ENCODE measurements around the gene WHRN.

The WHRN gene

DNA sequence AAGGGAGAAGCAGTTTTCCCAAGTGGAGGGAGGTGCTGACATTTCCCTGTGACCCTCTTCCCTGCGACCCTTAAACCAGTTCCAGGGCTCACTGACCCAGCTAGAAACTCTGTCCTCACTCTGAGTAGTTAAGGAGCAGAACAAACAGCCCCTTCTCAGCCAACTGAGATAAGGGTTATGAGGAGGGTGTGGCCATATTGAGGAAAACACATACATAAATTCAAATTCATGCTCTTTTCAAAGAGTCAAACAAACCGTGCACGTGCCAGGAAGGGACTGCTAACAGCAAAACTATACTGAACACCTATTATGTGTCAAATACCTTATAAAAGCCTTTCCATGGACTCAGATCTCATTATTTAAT, 112.5 kb downstream of the WHRN start:
- Histone ChIP-seq H3K9me3 (ENCODE audit: insufficient read depth, low read length) (no peaks in the 10 kb centered on the region), H3K4me1 (ENCODE audit: insufficient read depth, insufficient read length) (peaks cover 19% of the 10 kb centered on the region), H3K9ac (ENCODE audit: insufficient read length, low read depth) (no peak overlapping the region), H3K36me3 (ENCODE audit: insufficient read depth, insufficient read length, low read length) (no peaks in the 10 kb centered on the region), H3K27me3 (ENCODE audit: insufficient read depth, insufficient read length) (no peaks in the 10 kb centered on the region), H3K4me3 (ENCODE audit: insufficient read length, low read depth) (no peak overlapping the region)
- no peak for DNase-seq (ENCODE audit: low read depth, low spot score)
- no peak for TF ChIP-seq SUZ12 (IDR thresholded peaks at IDR 0.05; ENCODE audit: extremely low read depth, insufficient read depth, insufficient read length)
- no peak for TF ChIP-seq ZNF274 (IDR thresholded peaks at IDR 0.05; ENCODE audit: low read depth, low read length)
- no peak for TF ChIP-seq YY1 (IDR thresholded peaks at IDR 0.05; ENCODE audit: insufficient read depth, insufficient read length)

DNA sequence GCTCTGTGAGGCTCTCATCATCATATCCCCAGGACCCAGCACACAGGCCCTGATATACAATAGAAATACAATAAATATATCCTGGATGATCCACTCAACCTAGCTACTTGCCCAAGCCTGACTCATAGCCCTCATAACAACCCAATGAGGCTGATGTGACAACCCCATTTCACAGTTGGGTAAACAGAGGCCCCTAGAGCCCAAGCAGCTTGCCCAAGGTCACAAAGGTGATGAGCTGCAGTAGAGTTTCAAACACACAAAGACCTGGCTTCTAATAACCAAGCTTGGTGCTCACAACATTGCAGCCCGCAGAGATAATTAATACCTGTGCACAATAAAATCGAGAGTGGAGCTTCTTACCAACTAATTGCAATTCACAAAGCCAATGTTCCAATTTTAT, 114.3 kb downstream of the WHRN start:
- Histone ChIP-seq H3K9me3 (ENCODE audit: insufficient read depth, low read length) (no peaks in the 10 kb centered on the region), H3K36me3 (ENCODE audit: insufficient read depth, insufficient read length, low read length) (no peaks in the 10 kb centered on the region), H3K4me3 (ENCODE audit: insufficient read length, low read depth) (no peak overlapping the region), H3K9ac (ENCODE audit: insufficient read length, low read depth) (no peak overlapping the region), H3K4me1 (ENCODE audit: insufficient read depth, insufficient read length) (peaks cover 25% of the 10 kb centered on the region), H3K27me3 (ENCODE audit: insufficient read depth, insufficient read length) (no peaks in the 10 kb centered on the region)
- TF ChIP-seq YY1 (IDR thresholded peaks at IDR 0.05; ENCODE audit: insufficient read depth, insufficient read length) (no peak), SUZ12 (IDR thresholded peaks at IDR 0.05; ENCODE audit: extremely low read depth, insufficient read depth, insufficient read length) (no peak), ZNF274 (IDR thresholded peaks at IDR 0.05; ENCODE audit: low read depth, low read length) (no peak)
- DNase-seq (ENCODE audit: low read depth, low spot score) = no peak

DNA sequence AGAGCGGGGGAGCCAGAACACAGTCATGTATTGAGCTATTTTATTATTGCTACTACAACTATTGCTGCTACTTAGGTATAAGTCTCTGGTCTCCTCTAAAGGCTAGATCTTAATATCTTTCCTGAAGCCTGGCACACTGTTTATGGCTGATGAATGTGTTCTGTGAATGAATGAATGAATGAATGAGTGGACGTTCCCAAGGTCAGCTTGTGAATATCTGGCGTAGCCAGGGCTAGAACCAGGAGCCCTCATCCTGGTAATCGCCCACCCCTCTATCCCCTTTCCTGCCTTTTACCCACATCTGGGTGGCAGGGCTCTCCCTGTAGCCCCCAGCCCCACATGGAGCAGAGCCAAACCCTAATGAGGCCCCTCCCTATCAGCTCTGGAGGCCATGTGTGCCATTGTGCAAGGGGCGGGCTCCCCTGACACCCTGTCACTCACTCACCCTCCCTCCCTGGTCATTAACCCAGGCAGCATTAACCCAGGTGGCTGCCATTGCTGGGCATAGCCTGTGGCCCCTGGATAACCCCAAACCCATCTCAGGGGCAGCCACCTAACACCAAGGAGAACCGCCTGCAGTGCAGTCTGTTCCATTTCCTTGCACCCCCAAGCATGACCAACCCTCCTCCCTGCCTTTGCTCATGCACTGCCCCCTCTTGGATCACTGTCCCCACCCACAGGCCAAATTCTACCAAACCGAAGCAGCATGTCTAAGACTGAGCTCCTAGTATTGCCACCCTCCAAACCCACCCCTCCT, 115.5 kb downstream of the WHRN start:
- Histone ChIP-seq H3K27me3 (ENCODE audit: insufficient read depth, insufficient read length) (no peaks in the 10 kb centered on the region), H3K4me3 (ENCODE audit: insufficient read length, low read depth) (no peak overlapping the region), H3K4me1 (ENCODE audit: insufficient read depth, insufficient read length) (peaks cover 32% of the 10 kb centered on the region), H3K9ac (ENCODE audit: insufficient read length, low read depth) (no peak overlapping the region), H3K9me3 (ENCODE audit: insufficient read depth, low read length) (no peaks in the 10 kb centered on the region), H3K36me3 (ENCODE audit: insufficient read depth, insufficient read length, low read length) (no peaks in the 10 kb centered on the region)
- DNase-seq (ENCODE audit: low read depth, low spot score) = no peak
- TF ChIP-seq SUZ12 (IDR thresholded peaks at IDR 0.05; ENCODE audit: extremely low read depth, insufficient read depth, insufficient read length) = no peak
- no peak for TF ChIP-seq ZNF274 (IDR thresholded peaks at IDR 0.05; ENCODE audit: low read depth, low read length)
- TF ChIP-seq YY1 (IDR thresholded peaks at IDR 0.05; ENCODE audit: insufficient read depth, insufficient read length) = no peak

DNA sequence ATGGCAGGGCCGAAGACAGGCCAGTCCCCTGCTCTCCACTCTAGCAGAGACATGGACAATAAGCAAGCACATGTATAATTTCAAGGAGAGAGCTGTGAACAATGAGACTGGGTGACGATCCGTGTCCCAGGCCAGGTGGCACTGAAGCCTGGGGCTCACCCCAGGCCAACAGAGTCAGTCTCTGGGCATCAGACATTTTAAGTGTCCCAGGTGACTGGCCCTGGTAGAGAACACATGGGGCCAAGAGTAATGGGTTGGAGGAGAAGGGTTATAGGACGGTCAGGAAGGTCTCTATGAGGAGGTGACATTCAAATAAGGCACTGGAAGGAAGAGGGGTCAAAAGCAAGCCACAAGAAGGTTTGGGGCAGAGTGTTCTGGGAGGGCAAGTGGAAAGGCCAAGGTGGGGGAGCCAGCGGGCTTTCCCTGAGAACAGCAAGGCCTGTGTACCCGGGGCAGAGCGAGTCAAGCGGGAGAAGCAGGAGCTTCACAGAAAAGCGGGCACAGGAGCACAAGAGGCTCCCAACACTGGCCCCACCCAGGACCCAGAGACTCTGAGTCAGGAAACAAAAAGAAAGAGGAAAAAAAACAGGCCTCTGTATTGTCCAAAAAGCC, 116.4 kb downstream of the WHRN start:
- Histone ChIP-seq H3K27me3 (ENCODE audit: insufficient read depth, insufficient read length) (no peaks in the 10 kb centered on the region), H3K4me1 (ENCODE audit: insufficient read depth, insufficient read length) (peaks cover 32% of the 10 kb centered on the region), H3K9ac (ENCODE audit: insufficient read length, low read depth) (peak overlapping the region; percentile 75), H3K36me3 (ENCODE audit: insufficient read depth, insufficient read length, low read length) (no peaks in the 10 kb centered on the region), H3K9me3 (ENCODE audit: insufficient read depth, low read length) (no peaks in the 10 kb centered on the region), H3K4me3 (ENCODE audit: insufficient read length, low read depth) (no peak overlapping the region)
- DNase-seq (ENCODE audit: low read depth, low spot score) = no peak
- TF ChIP-seq ZNF274 (IDR thresholded peaks at IDR 0.05; ENCODE audit: low read depth, low read length) (no peak), SUZ12 (IDR thresholded peaks at IDR 0.05; ENCODE audit: extremely low read depth, insufficient read depth, insufficient read length) (no peak), YY1 (IDR thresholded peaks at IDR 0.05; ENCODE audit: insufficient read depth, insufficient read length) (no peak)

DNA sequence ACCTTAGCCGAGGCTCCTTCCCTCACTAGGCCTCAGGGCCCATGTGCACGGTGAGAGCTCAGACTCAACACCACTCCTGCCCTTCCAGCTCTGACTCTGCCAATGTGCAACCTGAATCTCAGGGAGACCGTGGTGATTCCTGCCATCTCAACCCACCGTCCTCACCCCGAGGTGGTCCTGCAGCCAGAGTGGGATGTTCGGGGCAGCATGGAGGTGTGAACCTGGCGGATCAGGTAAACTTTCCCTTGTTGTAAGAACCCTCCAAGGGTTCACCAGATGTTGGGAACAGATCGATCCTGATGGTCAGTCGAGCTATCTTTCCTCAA, 117.0 kb downstream of the WHRN start:
- H3K9ac ChIP-seq (ENCODE audit: insufficient read length, low read depth) = peak overlapping the region; percentile 75
- H3K4me3 ChIP-seq (ENCODE audit: insufficient read length, low read depth) = peak overlapping the region; percentile 39
- DNase-seq (ENCODE audit: low read depth, low spot score) = no peak
- H3K27me3 ChIP-seq (ENCODE audit: insufficient read depth, insufficient read length) = no peaks in the 10 kb centered on the region
- TF ChIP-seq ZNF274 (IDR thresholded peaks at IDR 0.05; ENCODE audit: low read depth, low read length) = no peak
- no peak for TF ChIP-seq YY1 (IDR thresholded peaks at IDR 0.05; ENCODE audit: insufficient read depth, insufficient read length)
- TF ChIP-seq SUZ12 (IDR thresholded peaks at IDR 0.05; ENCODE audit: extremely low read depth, insufficient read depth, insufficient read length) = no peak
- peaks cover 35% of the 10 kb centered on the region for H3K4me1 ChIP-seq (ENCODE audit: insufficient read depth, insufficient read length)
- H3K36me3 ChIP-seq (ENCODE audit: insufficient read depth, insufficient read length, low read length) = no peaks in the 10 kb centered on the region
- H3K9me3 ChIP-seq (ENCODE audit: insufficient read depth, low read length) = no peaks in the 10 kb centered on the region

DNA sequence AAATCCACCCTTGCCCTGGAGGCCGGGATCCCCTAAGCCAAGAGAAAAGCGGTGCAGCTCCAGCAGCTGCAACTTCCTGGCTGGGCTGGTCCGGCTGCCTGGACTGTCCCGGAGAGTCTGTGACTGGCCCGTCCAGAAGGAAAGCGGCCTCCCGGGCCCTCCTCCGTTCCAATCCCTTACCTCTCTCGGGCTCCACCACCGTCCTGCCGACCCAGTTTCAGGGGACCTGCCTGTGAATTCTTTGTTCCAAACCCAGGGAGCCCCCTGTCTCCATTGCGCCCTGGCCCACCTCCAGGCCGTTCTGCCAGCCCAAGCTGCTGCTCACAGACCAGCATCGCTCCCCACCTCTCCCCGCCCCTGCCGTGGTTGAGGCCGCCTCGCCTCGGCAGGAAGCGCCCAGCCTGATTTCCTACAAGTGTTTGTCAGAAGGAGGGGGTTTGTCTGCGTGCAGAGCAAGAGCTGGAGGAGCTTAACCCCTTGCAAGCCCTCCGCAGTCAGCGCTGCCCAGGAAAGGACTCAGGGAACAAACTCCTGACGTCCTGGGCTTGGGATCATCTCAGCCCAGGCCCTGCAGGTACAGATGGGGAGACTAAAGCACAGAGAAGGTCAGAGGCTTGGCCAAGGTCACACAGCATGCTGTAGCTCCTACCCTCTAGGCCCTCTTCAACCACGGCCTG, 117.5 kb downstream of the WHRN start, which contains the start of gene AKNA:
Gene AKNA, minus strand, starts transcription at position 303 of the 677 bp plus-strand sequence. CDS start 6,649 bp downstream, outside the sequence.
- peak within 1 kb of the TSS; percentile 75 for H3K9ac ChIP-seq (ENCODE audit: insufficient read length, low read depth)
- no peak for DNase-seq (ENCODE audit: low read depth, low spot score)
- no peaks in the 10 kb centered on the region for H3K27me3 ChIP-seq (ENCODE audit: insufficient read depth, insufficient read length)
- no peaks in the 10 kb centered on the region for H3K9me3 ChIP-seq (ENCODE audit: insufficient read depth, low read length)
- no peaks in the 10 kb centered on the region for H3K36me3 ChIP-seq (ENCODE audit: insufficient read depth, insufficient read length, low read length)
- TF ChIP-seq ZNF274 (IDR thresholded peaks at IDR 0.05; ENCODE audit: low read depth, low read length) = no peak
- TF ChIP-seq SUZ12 (IDR thresholded peaks at IDR 0.05; ENCODE audit: extremely low read depth, insufficient read depth, insufficient read length) = no peak
- no peak for TF ChIP-seq YY1 (IDR thresholded peaks at IDR 0.05; ENCODE audit: insufficient read depth, insufficient read length)
- H3K4me3 ChIP-seq (ENCODE audit: insufficient read length, low read depth) = peak within 1 kb of the TSS; percentile 39
- H3K4me1 ChIP-seq (ENCODE audit: insufficient read depth, insufficient read length) = peaks cover 38% of the 10 kb centered on the region

Measured in NT2/D1 (cell line).